GM12874 (cell line): Measurements from ENCODE around the gene HSD3B1.

ENCODE experiments used
- TF ChIP-seq, protein P1 (sequence below): IDR thresholded peaks from 2 replicates; pipeline ENCODE4 v1.5.1; 2011; ENCODE audit warnings: low read depth, mild to moderate bottlenecking, control low read depth, low read length, moderate library complexity; ENCODE audit not compliant: insufficient read depth

The HSD3B1 gene

DNA sequence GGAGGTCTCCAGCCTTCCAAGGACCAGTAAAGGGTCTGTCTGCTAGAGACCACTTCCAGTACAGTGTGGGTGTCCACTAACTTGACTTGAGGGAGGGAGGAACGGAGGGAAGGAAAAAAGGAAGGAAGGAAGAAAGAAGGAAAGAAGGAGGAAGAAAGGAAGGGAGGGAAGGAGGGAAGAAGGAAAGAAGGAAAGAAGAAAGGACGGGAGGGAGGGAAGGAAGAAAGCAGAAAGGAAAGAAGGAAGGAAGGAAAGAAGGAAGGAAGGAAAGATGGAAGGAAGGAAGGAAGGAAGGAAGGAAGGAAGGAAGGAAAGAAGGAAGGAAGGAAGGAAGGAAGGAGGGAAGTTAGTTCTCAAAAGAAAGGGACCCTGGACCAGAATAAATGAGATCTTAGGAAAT lies 26.8 kb upstream of the HSD3B1 start:
- TF ChIP-seq, protein P1, sequence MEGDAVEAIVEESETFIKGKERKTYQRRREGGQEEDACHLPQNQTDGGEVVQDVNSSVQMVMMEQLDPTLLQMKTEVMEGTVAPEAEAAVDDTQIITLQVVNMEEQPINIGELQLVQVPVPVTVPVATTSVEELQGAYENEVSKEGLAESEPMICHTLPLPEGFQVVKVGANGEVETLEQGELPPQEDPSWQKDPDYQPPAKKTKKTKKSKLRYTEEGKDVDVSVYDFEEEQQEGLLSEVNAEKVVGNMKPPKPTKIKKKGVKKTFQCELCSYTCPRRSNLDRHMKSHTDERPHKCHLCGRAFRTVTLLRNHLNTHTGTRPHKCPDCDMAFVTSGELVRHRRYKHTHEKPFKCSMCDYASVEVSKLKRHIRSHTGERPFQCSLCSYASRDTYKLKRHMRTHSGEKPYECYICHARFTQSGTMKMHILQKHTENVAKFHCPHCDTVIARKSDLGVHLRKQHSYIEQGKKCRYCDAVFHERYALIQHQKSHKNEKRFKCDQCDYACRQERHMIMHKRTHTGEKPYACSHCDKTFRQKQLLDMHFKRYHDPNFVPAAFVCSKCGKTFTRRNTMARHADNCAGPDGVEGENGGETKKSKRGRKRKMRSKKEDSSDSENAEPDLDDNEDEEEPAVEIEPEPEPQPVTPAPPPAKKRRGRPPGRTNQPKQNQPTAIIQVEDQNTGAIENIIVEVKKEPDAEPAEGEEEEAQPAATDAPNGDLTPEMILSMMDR, result no peak

DNA sequence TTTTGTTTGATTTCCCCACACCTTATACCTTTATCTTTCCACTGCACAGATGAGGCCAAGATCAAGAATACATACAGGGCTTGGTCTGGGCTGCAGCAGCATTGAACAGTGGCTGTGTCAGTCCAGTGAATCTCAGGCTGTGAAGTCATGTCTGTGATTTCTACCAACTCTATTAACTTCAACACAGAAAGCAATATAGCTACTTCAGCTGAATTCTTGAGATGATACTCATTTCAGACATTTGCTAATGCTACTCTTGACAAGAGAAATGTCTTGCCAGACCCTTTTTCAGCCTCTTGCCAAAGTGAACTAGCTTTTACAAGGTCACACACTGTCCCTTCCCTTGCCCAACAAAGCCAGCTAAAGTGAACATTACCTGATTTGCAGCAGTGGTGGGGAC lies 25.1 kb upstream of the HSD3B1 start:
- TF ChIP-seq, protein P1, result no peak

GRCh38 chr1:119482517-119483425 lies 24.2 kb upstream of the HSD3B1 start:
- TF ChIP-seq, protein P1, result no peak

- TF ChIP-seq, protein P1, result no peak
These were observed 23.4 kb upstream of the HSD3B1 start for GRCh38 chr1:119483441-119484200.

DNA sequence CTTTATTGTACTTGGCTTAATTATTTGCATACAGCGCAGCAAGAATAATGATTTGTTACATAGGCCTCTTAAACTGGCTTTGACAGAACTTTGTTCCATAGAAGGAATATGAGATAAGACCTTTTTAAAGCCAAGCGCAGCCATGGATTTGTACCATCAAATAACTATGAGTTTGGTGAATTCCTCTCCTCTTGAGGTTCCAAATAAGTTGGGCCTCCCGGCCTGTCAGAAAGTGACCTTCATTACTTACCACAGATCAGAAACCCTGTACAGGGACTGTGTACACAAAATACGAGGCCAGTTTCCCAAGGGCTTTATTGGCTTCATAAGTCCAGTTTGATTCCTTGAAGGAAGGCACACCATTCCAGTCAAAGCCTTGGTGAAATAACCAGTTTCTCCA lies 21.8 kb upstream of the HSD3B1 start:
- TF ChIP-seq, protein P1, result no peak

DNA sequence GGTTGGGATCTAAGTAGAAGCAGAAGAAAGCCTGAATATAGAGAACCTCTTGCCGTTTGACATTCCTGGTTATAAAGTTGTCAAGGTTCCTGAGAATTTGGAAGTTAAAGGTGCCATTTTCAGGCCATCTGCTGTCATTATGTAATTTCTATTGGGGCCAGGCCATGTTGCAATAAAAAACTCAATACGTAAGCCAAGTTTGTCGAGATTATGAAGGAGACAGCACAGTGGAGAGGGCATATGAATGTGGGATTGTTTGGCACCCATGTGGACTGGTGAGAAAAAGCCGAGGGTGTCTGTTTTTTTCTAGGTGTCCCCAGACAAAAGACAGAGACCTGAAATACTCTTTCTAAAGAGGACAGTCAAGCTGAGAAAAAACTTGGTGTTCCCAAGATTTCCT lies 18.8 kb upstream of the HSD3B1 start:
- TF ChIP-seq, protein P1, result no peak

GRCh38 chr1:119489201-119489600 lies 17.8 kb upstream of the HSD3B1 start:
- TF ChIP-seq, protein P1, result no peak
